ENCODE measurements around the gene FAAP24.
"Not testable (repeated sequence)": the region's sequence is repeated elsewhere in the genome, so short reads cannot be mapped to it uniquely, and the experiment has no call there.

Gene FAAP24

DNA sequence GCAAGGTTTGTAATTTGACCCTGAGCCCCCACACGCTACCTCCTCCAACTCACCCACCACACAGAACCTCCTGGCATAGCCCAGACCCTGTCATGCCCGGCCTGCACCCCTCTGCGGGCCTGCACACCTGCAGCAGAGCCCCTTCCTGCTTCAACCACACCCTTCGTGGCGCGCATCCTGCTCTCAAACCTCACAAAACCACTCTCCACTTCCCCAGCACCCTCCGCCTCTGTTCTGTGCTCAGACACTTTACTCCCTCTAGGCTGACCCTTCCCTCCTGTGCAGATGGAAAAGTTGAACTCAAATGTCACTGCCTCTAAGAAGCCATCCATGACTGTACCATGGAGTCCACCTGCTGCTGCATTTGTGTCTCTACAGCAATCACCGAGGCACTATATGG lies 28.5 kb downstream of the FAAP24 start:
- peak in 1 of 6 experiments; percentile 11 for DNase-seq

- DNase-seq, result no peak
These were observed 28.9 kb downstream of the FAAP24 start for GRCh38 chr19:33000910-33001309.

DNA sequence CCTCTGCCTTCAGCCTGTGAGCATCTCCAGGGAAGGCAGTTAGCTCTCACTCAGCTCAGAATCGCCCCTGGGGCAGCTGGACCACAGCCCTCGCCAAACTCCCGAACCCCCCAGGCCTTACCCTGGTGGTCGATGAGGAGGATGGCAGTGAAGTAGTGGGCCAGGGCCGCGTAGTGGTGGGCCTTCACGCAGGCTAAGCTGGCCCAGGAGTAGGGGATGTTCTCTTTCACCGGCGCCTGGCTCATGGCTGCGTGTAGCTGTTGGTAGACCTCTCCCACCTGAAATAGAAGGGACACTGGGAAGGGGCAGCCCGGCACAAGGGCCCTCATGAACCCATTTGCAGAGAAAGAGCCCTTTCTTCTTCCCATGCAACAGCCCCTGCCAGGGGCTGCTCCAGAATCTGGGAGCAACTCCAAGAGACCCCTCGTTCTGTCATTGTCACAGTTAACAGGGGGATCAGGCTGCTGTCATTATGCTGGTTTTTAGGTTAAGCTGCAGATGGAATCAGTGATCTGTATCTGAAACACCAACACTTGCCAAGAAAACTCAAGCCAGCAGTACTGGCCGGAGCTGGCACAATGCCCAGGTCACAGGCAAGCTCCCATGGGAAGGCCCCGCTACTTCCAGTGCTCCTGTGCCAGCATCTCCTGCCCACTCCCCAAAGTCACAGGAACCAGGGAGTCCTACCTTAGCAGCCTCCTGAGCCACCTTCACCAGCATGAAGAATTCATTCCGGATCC lies 30.3 kb downstream of the FAAP24 start:
- not testable (repeated sequence) for DNase-seq

GRCh38 chr19:33003424-33004024 lies 31.5 kb downstream of the FAAP24 start:
- not testable (repeated sequence) for DNase-seq

DNA sequence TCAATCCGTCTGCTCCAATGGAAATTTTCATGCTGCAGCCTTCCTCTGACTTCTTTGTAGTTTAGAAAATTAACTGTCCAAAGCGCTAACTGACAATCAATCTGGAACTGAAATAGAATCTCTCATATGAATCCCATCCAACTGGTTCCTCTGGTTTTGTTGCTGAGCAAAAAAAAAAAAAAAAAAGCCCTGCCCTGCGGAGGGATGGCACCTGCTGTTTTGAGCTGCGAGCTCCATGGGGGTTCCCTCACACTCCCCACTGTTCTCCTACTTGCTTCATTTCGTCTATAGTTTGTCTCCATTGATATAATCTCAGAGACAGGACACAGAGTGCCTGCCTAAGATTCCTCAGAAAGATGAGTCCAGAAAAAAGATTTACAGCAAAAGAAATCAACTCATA lies 33.4 kb downstream of the FAAP24 start:
- DNase-seq, result no peak

DNA sequence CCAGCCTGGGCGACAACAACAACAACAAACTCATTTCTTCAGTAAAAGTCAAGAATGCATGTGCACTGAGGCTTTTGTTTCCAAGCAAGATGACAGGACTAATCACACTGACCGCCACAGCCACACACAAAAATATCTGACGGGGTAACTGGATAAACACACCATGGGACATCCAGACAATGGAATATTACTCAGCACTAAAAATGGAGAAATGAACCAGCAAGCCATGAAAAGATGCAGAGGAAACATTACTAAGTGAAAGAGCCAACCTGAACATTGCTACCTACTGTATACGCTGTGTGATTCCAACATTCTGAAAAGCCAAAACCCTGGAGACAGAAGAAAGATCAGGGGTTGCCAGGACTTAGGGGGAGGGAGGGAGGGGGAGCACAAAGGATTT lies 36.7 kb downstream of the FAAP24 start:
- no peak for DNase-seq

DNA sequence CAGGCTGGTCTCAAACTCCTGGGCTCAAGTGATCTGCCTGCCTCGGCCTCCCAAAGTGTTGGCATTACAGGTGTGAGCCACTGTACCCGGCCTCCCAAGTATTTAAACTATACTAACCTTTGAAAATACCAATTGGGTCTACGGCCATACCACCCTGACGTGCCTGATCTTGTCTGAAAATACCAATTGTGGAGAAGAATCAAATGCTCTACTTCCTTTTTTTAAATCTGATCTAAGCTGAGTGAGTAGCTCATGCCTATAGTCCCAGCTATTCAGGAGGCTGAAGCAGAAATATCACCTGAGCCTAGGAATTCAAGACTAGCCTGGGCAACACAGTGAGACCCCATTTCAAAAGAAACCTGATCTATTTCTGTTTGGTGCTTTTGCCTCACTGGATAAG lies 38.8 kb downstream of the FAAP24 start:
- not testable (repeated sequence) for DNase-seq

GRCh38 chr19:33022472-33023116 lies 50.6 kb downstream of the FAAP24 start:
- no peak for DNase-seq

- no peak for DNase-seq
These were observed 52.4 kb downstream of the FAAP24 start for GRCh38 chr19:33024398-33024797.

GRCh38 chr19:33025468-33026238 lies 53.6 kb downstream of the FAAP24 start:
- DNase-seq, result not testable (repeated sequence)

DNA sequence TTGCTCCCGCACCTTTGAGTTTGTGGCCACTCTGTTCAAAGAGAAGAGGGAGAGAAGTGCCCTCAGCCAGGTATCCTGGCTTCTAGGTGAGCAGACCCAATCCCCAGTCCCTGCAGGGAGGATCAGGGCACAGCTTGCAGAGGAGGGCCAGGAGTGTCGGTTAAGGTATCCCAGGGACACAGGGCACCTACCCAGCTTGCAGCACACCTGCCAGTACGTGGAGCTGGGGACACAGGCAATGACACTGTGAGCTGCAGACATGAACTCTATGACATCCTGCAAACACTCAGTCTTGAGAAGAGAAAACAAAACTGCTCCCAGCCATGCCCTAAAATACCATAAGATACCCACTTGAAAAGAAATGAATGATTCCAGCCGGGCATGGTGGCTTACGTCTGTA lies 54.6 kb downstream of the FAAP24 start:
- DNase-seq, result not testable (repeated sequence)
